ENCODE data around the gene OR51G2. TPM values are rescaled to one million over a fixed set of nuclear protein-coding genes. Genes with fewer than 3 reads are reported as not detected.

The OR51G2 gene
- polyA plus RNA-seq, 1 of the 3 experiments (the other 2 are of a cell fraction): not detected

- Histone ChIP-seq H2AFZ (ENCODE audit: low read depth) (no peak overlapping the region), H3K9me3 (no peaks in the 10 kb centered on the region), H3K9ac (no peak overlapping the region), H3K36me3 (replicated peaks in 1 of 2; ENCODE audit: control insufficient read depth in 1 of 2, insufficient read depth in 2 of 2, low read length in 1 of 2) (no peaks in the 10 kb centered on the region), H3K79me2 (ENCODE audit: insufficient read depth) (no peaks in the 10 kb centered on the region), H4K20me1 (ENCODE audit: insufficient read depth) (no peaks in the 10 kb centered on the region), H3F3A (replicated peaks; ENCODE audit: insufficient read depth) (no peaks in the 10 kb centered on the region), H3K4me1 (ENCODE audit: control insufficient read depth in 1 of 2, insufficient read depth in 2 of 2, low read depth in 1 of 2, low read length in 1 of 2) (no peaks in the 10 kb centered on the region), H3K4me2 (no peak overlapping the region), H3K27ac (ENCODE audit: low read depth in 2 of 2, low read length in 1 of 2) (no peak overlapping the region), H3K4me3 (ENCODE audit: low read depth in 2 of 2, low read length in 1 of 2) (no peak overlapping the region), H3K9me2 (no peaks in the 10 kb centered on the region), H3K27me3 (ENCODE audit: insufficient read depth) (no peaks in the 10 kb centered on the region)
- ChIA-PET CTCF (no interaction called here), POLR2A (no interaction called here)
- TF ChIP-seq GABPA (IDR thresholded peaks at IDR 0.05; ENCODE audit: low read depth) (no peak), TEAD4 (IDR thresholded peaks at IDR 0.05; ENCODE audit: borderline replicate concordance, insufficient read depth) (no peak), PBX3 (IDR thresholded peaks at IDR 0.05) (no peak), EZH2phosphoT487 (IDR thresholded peaks at IDR 0.05; ENCODE audit: borderline replicate concordance, low read depth) (no peak), RFX5 (IDR thresholded peaks at IDR 0.05; ENCODE audit: low read length) (no peak), ELF1 (IDR thresholded peaks at IDR 0.05) (no peak), CHD2 (IDR thresholded peaks at IDR 0.05; ENCODE audit: low read length, partially characterized antibody) (no peak), SMC3 (IDR thresholded peaks at IDR 0.05; ENCODE audit: low read depth, low read length) (no peak), TAF1 (IDR thresholded peaks at IDR 0.05; ENCODE audit: borderline replicate concordance, low read depth, low read length) (no peak), FOXJ3 (CRISPR knock-in tag; IDR thresholded peaks at IDR 0.05) (no peak), JUND (IDR thresholded peaks at IDR 0.05) (no peak)
- no peak for DNase-seq
Measured at GRCh38 chr11:4926608-4927007, 7.5 kb upstream of the OR51G2 start.

DNA sequence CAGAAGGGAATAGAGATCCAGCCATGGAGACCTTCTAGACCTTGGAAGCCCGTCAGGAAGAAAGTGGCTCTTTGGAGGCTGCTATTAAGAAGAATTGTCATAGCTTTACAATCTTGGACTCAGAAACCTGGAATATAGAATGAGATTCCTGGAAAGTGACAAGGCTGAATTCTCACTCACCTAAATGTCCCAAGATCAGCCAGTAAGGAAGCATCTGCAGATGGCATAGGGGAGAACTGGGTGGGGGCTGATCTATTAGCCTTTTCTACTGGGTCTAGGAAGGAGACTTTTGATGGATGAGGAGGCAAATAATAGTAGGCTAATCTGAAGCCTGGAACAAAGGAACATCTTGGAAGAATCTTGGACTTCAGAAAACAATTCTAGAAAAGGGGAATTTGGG lies 5.1 kb upstream of the OR51G2 start, which contains the start of gene OR51G1:
Gene OR51G1 (minus strand): TSS at position 101 of the 400 bp plus-strand sequence. CDS start 0 bp downstream, at position 101.
- Histone ChIP-seq H3K27ac (ENCODE audit: low read depth in 2 of 2, low read length in 1 of 2) (no peak within 1 kb of the TSS), H3K36me3 (replicated peaks in 1 of 2; ENCODE audit: control insufficient read depth in 1 of 2, insufficient read depth in 2 of 2, low read length in 1 of 2) (no peaks in the 10 kb centered on the region), H3K9me3 (no peaks in the 10 kb centered on the region), H3K4me1 (ENCODE audit: control insufficient read depth in 1 of 2, insufficient read depth in 2 of 2, low read depth in 1 of 2, low read length in 1 of 2) (no peaks in the 10 kb centered on the region), H3K9ac (no peak within 1 kb of the TSS), H3K4me2 (no peak within 1 kb of the TSS), H3F3A (replicated peaks; ENCODE audit: insufficient read depth) (no peaks in the 10 kb centered on the region), H3K79me2 (ENCODE audit: insufficient read depth) (no peaks in the 10 kb centered on the region), H2AFZ (ENCODE audit: low read depth) (no peak within 1 kb of the TSS), H3K9me2 (no peaks in the 10 kb centered on the region), H3K27me3 (ENCODE audit: insufficient read depth) (no peaks in the 10 kb centered on the region), H4K20me1 (ENCODE audit: insufficient read depth) (no peaks in the 10 kb centered on the region), H3K4me3 (ENCODE audit: low read depth in 2 of 2, low read length in 1 of 2) (no peak within 1 kb of the TSS)
- POLR2A ChIA-PET: no interaction called here
- DNase-seq: no peak
- WGBS (ENCODE audit: low lambda C conversion rate): 7% methylated on average over 1 of the region's 1 CpG
- TF ChIP-seq SIN3A (IDR thresholded peaks at IDR 0.05; ENCODE audit: borderline replicate concordance, low read depth, low read length): no peak
- TF ChIP-seq, protein P1, sequence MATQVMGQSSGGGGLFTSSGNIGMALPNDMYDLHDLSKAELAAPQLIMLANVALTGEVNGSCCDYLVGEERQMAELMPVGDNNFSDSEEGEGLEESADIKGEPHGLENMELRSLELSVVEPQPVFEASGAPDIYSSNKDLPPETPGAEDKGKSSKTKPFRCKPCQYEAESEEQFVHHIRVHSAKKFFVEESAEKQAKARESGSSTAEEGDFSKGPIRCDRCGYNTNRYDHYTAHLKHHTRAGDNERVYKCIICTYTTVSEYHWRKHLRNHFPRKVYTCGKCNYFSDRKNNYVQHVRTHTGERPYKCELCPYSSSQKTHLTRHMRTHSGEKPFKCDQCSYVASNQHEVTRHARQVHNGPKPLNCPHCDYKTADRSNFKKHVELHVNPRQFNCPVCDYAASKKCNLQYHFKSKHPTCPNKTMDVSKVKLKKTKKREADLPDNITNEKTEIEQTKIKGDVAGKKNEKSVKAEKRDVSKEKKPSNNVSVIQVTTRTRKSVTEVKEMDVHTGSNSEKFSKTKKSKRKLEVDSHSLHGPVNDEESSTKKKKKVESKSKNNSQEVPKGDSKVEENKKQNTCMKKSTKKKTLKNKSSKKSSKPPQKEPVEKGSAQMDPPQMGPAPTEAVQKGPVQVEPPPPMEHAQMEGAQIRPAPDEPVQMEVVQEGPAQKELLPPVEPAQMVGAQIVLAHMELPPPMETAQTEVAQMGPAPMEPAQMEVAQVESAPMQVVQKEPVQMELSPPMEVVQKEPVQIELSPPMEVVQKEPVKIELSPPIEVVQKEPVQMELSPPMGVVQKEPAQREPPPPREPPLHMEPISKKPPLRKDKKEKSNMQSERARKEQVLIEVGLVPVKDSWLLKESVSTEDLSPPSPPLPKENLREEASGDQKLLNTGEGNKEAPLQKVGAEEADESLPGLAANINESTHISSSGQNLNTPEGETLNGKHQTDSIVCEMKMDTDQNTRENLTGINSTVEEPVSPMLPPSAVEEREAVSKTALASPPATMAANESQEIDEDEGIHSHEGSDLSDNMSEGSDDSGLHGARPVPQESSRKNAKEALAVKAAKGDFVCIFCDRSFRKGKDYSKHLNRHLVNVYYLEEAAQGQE (IDR thresholded peaks at IDR 0.05; ENCODE audit: low read depth, low read length): no peak
- TF ChIP-seq, protein P2, sequence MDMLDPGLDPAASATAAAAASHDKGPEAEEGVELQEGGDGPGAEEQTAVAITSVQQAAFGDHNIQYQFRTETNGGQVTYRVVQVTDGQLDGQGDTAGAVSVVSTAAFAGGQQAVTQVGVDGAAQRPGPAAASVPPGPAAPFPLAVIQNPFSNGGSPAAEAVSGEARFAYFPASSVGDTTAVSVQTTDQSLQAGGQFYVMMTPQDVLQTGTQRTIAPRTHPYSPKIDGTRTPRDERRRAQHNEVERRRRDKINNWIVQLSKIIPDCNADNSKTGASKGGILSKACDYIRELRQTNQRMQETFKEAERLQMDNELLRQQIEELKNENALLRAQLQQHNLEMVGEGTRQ (IDR thresholded peaks at IDR 0.05; ENCODE audit: borderline replicate concordance, low read depth, low read length): no peak
- CTCF ChIA-PET: no interaction called here

Measured in SK-N-SH (cell line).